ENCODE data around the gene RCN2.

DNA sequence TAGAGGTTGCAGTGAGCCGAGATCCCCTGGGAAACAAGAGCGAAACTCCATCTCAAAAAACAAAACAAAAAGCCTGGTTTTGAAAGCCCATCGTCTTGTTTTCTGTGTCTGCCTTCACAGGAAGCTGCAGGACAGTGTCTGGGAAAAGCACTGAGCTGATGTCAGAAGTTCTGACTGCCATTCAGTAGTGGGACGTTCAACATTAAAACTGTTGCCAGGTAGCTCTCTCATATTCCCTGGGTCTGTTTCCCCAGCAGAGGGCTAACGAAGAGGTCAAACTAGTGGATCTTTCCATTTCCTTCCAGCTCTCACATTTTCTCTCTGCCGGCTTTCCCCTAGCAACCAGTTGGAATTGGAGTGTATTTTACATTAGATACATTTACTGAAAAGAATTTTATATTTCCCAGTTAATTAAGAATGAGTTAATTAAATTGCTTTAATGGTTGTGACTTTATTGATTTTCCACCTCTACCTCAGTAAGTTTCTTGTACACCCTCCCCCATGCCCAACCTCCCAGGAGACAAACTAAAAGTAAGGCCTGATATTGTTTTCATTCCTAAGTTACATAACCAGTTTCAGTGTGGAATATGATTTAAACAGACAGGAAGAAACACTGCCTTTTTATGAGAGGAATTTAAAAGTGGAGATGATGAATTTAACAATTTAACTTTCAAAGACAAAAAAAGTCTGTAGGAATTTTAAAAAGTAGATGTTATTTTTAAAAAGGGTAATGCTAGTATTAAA lies 29.9 kb downstream of the RCN2 start:
- TF ChIP-seq, protein P1, sequence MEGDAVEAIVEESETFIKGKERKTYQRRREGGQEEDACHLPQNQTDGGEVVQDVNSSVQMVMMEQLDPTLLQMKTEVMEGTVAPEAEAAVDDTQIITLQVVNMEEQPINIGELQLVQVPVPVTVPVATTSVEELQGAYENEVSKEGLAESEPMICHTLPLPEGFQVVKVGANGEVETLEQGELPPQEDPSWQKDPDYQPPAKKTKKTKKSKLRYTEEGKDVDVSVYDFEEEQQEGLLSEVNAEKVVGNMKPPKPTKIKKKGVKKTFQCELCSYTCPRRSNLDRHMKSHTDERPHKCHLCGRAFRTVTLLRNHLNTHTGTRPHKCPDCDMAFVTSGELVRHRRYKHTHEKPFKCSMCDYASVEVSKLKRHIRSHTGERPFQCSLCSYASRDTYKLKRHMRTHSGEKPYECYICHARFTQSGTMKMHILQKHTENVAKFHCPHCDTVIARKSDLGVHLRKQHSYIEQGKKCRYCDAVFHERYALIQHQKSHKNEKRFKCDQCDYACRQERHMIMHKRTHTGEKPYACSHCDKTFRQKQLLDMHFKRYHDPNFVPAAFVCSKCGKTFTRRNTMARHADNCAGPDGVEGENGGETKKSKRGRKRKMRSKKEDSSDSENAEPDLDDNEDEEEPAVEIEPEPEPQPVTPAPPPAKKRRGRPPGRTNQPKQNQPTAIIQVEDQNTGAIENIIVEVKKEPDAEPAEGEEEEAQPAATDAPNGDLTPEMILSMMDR (conservative IDR thresholded peaks at IDR 0.05 in 1 of 2, IDR thresholded peaks at IDR 0.05 in 1 of 2; ENCODE audit: low read depth in 1 of 2, low read length in 2 of 2): no peak
- no peak for TF ChIP-seq EZH2 (IDR thresholded peaks at IDR 0.05; ENCODE audit: low read length, missing control alignments)

Measured in fibroblast of lung (primary cell).